D721Med (cell line): ENCODE measurements around the gene TSPAN2.

Experiments used
- DNase-seq: peaks from one replicate; pipeline ENCODE4 v3.0.0; 2011; ENCODE audit warnings: low spot score; ENCODE audit not compliant: insufficient read length
- FAIRE-seq: peaks from 2 replicates; lab custom pipeline; 2011; peaks lifted over from hg19 to GRCh38; lab: Jason Lieb, UNC
- CTCF ChIP-seq: IDR thresholded peaks from 2 replicates; pipeline ENCODE4 v1.5.1; 2012; ENCODE audit warnings: mild to moderate bottlenecking, control low read depth; ENCODE audit not compliant: insufficient read depth; ENCODE audit errors: missing control alignments

Gene TSPAN2

GRCh38 chr1:115134850-115135480 lies 45.7 kb upstream of the TSPAN2 start:
- DNase-seq: no peak
- TF ChIP-seq CTCF: no peak
- no peak for FAIRE-seq

GRCh38 chr1:115134231-115134630 lies 44.9 kb upstream of the TSPAN2 start:
- DNase-seq: no peak
- no peak for TF ChIP-seq CTCF
- no peak for FAIRE-seq

GRCh38 chr1:115133440-115133839 lies 44.1 kb upstream of the TSPAN2 start:
- FAIRE-seq (no peak), DNase-seq (no peak)
- no peak for TF ChIP-seq CTCF

GRCh38 chr1:115130786-115131185 lies 41.5 kb upstream of the TSPAN2 start:
- FAIRE-seq (no peak), DNase-seq (no peak)
- TF ChIP-seq CTCF: no peak

GRCh38 chr1:115129071-115129640 lies 39.9 kb upstream of the TSPAN2 start:
- FAIRE-seq (no peak), DNase-seq (no peak)
- TF ChIP-seq CTCF: no peak

- DNase-seq (no peak), FAIRE-seq (no peak)
- no peak for TF ChIP-seq CTCF
Measured at GRCh38 chr1:115127539-115127938, 38.2 kb upstream of the TSPAN2 start.

- FAIRE-seq: no peak
- TF ChIP-seq CTCF: no peak
Measured at GRCh38 chr1:115126516-115126915, 37.2 kb upstream of the TSPAN2 start.

More at GRCh38 chr1:115126516-115126915, 37.2 kb upstream of the TSPAN2 start:
- DNase-seq: no peak
